B cell (primary cell): ENCODE measurements around the gene METTL3. TPM values are rescaled to one million over a fixed set of nuclear protein-coding genes. Genes with fewer than 3 reads are reported as not detected.

Source experiments
- ATAC-seq: fragments of 200-7000 bp; cut with Tn5 transposase; one replicate; pipeline ENCODE4 v1.10.0; 2021; ENCODE audit warnings: low read depth, mild to moderate bottlenecking, moderate number of reproducible peaks, moderate library complexity
- CTCF ChIA-PET: fragments of 350-600 bp; sonication (Branson Sonifier 250); formaldehyde crosslinking; loops from one replicate; lab custom pipeline; 2021; ENCODE audit warnings: antibody characterized with exemption, inconsistent platforms; lab: Charles Lee
- POLR2A ChIA-PET: fragments of 350-600 bp; sonication (Branson Sonifier 250); formaldehyde crosslinking; loops from one replicate; lab custom pipeline; 2021; ENCODE audit warnings: antibody characterized with exemption; lab: Charles Lee
- DNase-seq: peaks from one replicate; pipeline ENCODE4 v3.0.0; 2013
- H2AFZ ChIP-seq: 2 replicates; pipeline ENCODE4 v1.6.1; 2012; ENCODE audit warnings: mild to moderate bottlenecking, low read depth, low read length; ENCODE audit not compliant: insufficient read depth, poor library complexity, severe bottlenecking
- H3K27ac ChIP-seq, 2 donors: 1 replicate in 1 of 2; 2 replicates in 1 of 2; pipeline ENCODE4 v1.5.1; 2012 to 2013; ENCODE audit warnings: low read length in 2 of 2, mild to moderate bottlenecking in 2 of 2, moderate library complexity in 1 of 2
- H3K27me3 ChIP-seq, 4 experiments: fragments of 200-600 bp in 1 of 4; sonication (generic) in 1 of 4; replicated peaks in 1 of 4; 1 replicate in 2 of 4; 2 replicates in 2 of 4; pipeline versions ENCODE4 v1.6.1 to v1.7.0; 2013 to 2016; ENCODE audit warnings: low read length in 3 of 4, mild to moderate bottlenecking in 2 of 4, mixed read lengths in 1 of 4, moderate library complexity in 1 of 4; ENCODE audit not compliant: insufficient read depth in 4 of 4, control insufficient read depth in 3 of 4; ENCODE audit errors: control extremely low read depth in 1 of 4
- H3K36me3 ChIP-seq, 2 experiments: replicated peaks in 1 of 2; 1 replicate in 1 of 2; 2 replicates in 1 of 2; pipeline versions ENCODE4 v1.6.1 to v1.7.1; 2013; ENCODE audit warnings: low read length in 1 of 2; ENCODE audit not compliant: insufficient read depth in 2 of 2, control insufficient read depth in 1 of 2; ENCODE audit errors: control extremely low read depth in 1 of 2, extremely low read depth in 1 of 2
- H3K4me1 ChIP-seq, 2 donors: fragments of 200-600 bp in 1 of 2; sonication (generic) in 1 of 2; 1 replicate in 1 of 2; 2 replicates in 1 of 2; pipeline versions ENCODE4 v1.5.1 to v1.6.1; 2013 to 2017; ENCODE audit warnings: low read length in 2 of 2; ENCODE audit not compliant: control insufficient read depth in 2 of 2, insufficient read depth in 2 of 2
- H3K4me2 ChIP-seq: replicated peaks from 2 replicates; pipeline ENCODE3; 2012; ENCODE audit warnings: mild to moderate bottlenecking, low read depth, low read length; ENCODE audit not compliant: poor library complexity, severe bottlenecking
- H3K4me3 ChIP-seq, 5 experiments: fragments of 200-600 bp in 1 of 5; sonication (generic) in 1 of 5; 1 replicate in 3 of 5; 2 replicates in 2 of 5; pipeline versions ENCODE4 v1.5.1 to v1.7.0; 2011 to 2016; ENCODE audit warnings: low read length in 4 of 5, mild to moderate bottlenecking in 4 of 5, low read depth in 2 of 5, control low read depth in 1 of 5, moderate library complexity in 1 of 5; ENCODE audit not compliant: insufficient read depth in 1 of 5; ENCODE audit errors: control extremely low read depth in 1 of 5, extremely low read depth in 1 of 5
- H3K79me2 ChIP-seq: fragments of 200-600 bp; sonication (generic); one replicate; pipeline ENCODE4 v1.6.0; 2016; ENCODE audit warnings: low read length; ENCODE audit not compliant: control insufficient read depth, insufficient read depth
- H3K9ac ChIP-seq: fragments of 200-600 bp; sonication (generic); 2 replicates; pipeline ENCODE4 v1.6.1; 2017; ENCODE audit warnings: mild to moderate bottlenecking, low read length, moderate library complexity
- H3K9me3 ChIP-seq, 3 donors: one replicate each; pipeline versions ENCODE4 v1.6.1 to v1.7.1; 2013; ENCODE audit warnings: low read length in 2 of 3; ENCODE audit not compliant: control insufficient read depth in 2 of 3, insufficient read depth in 1 of 3; ENCODE audit errors: control extremely low read depth in 1 of 3
- H4K20me1 ChIP-seq: 2 replicates; pipeline ENCODE4 v1.6.0; 2012; ENCODE audit warnings: mild to moderate bottlenecking, low read length; ENCODE audit not compliant: insufficient read depth, control insufficient read depth, poor library complexity, severe bottlenecking
- H3K27ac Mint-ChIP-seq: one replicate; pipeline ENCODE4 v1.8.0; 2021; ENCODE audit warnings: mixed read lengths
- H3K27me3 Mint-ChIP-seq: one replicate; pipeline ENCODE4 v1.8.0; 2021; ENCODE audit warnings: mixed read lengths
- H3K4me1 Mint-ChIP-seq: one replicate; pipeline ENCODE4 v1.8.0; 2021; ENCODE audit warnings: mixed read lengths
- H3K4me3 Mint-ChIP-seq: one replicate; pipeline ENCODE4 v1.8.0; 2021; ENCODE audit warnings: mixed read lengths
- H3K9me3 Mint-ChIP-seq: one replicate; pipeline ENCODE4 v1.8.0; 2022; ENCODE audit warnings: mixed read lengths; ENCODE audit not compliant: insufficient read depth
- CTCF ChIP-seq: fragments of 200-600 bp; IDR thresholded peaks from one replicate; pipeline ENCODE4 v1.8.0; 2022; ENCODE audit warnings: antibody characterized with exemption, mild to moderate bottlenecking
- EZH2 ChIP-seq: IDR thresholded peaks from 2 replicates; pipeline ENCODE4 v1.6.1; 2012; ENCODE audit warnings: borderline replicate concordance, low read depth, mild to moderate bottlenecking, moderate library complexity, low read length; ENCODE audit not compliant: insufficient read depth, poor library complexity, severe bottlenecking
- WGBS: methylation state at CpG from one replicate; pipeline ENCODE4 v1.1.5; 2013; ENCODE audit warnings: missing lambda C conversion rate; ENCODE audit not compliant: insufficient coverage; 5-methylcytosine and 5-hydroxymethylcytosine counted together
- intact Hi-C: fragments of 100-400 bp; cut with micrococcal nuclease; formaldehyde crosslinking; loops from one replicate; pipeline ENCODE4 v1.10.0; 2022
- polyA plus RNA-seq: library from polyadenylated mRNA; depleted of rRNA; stranded (reverse); fragments of >200 nt; gene quantifications from 2 replicates; pipeline ENCODE4 v1.2.3, GENCODE V29; 2012
- total RNA-seq, 2 donors: library from RNA; stranded (reverse); fragments of 120-200 nt in 1 of 2; gene quantifications; 1 replicate in 1 of 2; 2 replicates in 1 of 2; pipeline versions ENCODE4 v1.2.3 to v1.2.4, GENCODE V29; 2013 to 2022

Gene METTL3
- total and polyA plus RNA-seq, 2 donors (not counting 1 experiment from before 2014, with no cell fraction given) = 118 to 161 TPM

- peak overlapping the region; percentile 69 to 95 (median 94) for H3K4me3 ChIP-seq
- peak overlapping the region; percentile 100 for H3K27ac Mint-ChIP-seq
- H3K36me3 ChIP-seq = peaks cover 0 to 6% of the 10 kb centered on the region in 2 experiments
- H2AFZ ChIP-seq = peak overlapping the region; percentile 98
- H3K4me1 Mint-ChIP-seq = peaks cover 40% of the 10 kb centered on the region
- H3K4me2 ChIP-seq = peak overlapping the region; percentile 76
- peaks cover 52% of the 10 kb centered on the region for H3K79me2 ChIP-seq
- intact Hi-C loops = loop anchor here (10.0 kb wide), 1 partner anchor 991 kb away; the partner anchor contains the start of genes PIP4P1 and PNP
- peak overlapping the region; percentile 63 to 72 for H3K27ac ChIP-seq
- no peaks in the 10 kb centered on the region for H3K9me3 Mint-ChIP-seq
- H3K27me3 Mint-ChIP-seq = no peaks in the 10 kb centered on the region
- H3K9me3 ChIP-seq = no peaks in the 10 kb centered on the region
- no peaks in the 10 kb centered on the region for H3K27me3 ChIP-seq
- no peak for TF ChIP-seq EZH2
- TF ChIP-seq CTCF = no peak
- no peaks in the 10 kb centered on the region for H4K20me1 ChIP-seq
- DNase-seq (no peak), ATAC-seq (no peak)
- peak overlapping the region; percentile 77 for H3K9ac ChIP-seq
- peak overlapping the region; percentile 100 for H3K4me3 Mint-ChIP-seq
- H3K4me1 ChIP-seq = peaks cover 11 to 17% of the 10 kb centered on the region in 2 donors
- CTCF ChIA-PET = interaction anchor here (0.6 to 3.9 kb wide), 14 partner anchors 9 to 101 kb away, joined by 3 to 50 read pairs (median 4); partner anchors contain the start of genes METTL3, RAB2B, SUPT16H and TOX4
- 0% methylated on average over 11 of the region's 17 CpGs for WGBS
- POLR2A ChIA-PET = interaction anchor here (0.6 to 3.6 kb wide), 6 partner anchors 19 to 1417 kb away, joined by 3 to 53 read pairs (median 5); partner anchors contain the start of genes METTL3, RAB2B, SUPT16H and TOX4
Measured at GRCh38 chr14:21455592-21455911, 55.6 kb downstream of the METTL3 start.
